ENCODE data around the gene REM2.

DNA sequence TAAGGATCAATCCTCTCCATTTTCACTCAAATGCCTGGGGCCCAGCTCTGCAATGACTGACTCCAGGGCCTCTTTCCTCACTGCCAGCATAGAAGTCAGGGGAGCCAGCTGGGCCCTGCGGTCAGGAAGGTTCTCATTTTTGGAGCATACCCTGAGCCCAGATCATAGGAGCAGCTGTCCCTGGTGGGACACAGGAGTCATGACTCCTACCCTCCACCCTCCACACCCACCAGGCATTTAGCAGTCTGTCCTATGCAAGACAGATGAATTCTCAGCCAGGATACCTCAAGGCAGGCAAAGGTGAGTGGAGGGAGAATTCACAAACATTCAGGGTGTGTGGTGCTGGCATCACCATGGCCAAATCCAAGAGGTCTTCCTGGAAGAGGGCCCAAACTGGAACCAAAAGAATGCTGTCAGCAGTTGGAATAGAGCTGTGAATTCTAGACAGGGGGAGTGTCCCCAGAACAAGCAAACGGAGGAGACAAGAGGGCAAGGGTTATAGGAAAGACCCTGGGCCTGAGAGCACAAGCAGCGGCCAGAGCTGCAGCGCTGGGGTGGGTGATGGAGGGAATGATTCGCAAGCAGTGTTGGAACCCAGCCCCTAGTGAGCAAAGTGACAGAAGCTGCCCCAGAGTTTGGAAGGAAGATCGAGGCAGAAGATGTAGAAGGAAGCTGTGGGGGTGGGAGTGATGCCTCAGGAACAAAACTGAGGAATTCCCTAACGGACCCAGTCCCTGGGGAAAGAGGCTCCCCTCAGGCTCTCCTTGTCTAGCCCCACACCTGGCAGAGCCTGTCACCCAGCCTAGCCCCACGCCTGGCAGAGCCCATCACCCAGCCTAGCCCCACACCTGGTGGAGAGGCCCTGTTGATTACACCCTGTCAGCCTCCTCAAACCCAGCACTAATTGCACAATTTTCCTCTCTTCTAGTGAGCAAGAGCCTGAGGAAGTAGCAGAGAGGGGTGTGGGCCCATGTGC is 4.5 kb upstream of the REM2 start:
- TF ChIP-seq, protein P1, sequence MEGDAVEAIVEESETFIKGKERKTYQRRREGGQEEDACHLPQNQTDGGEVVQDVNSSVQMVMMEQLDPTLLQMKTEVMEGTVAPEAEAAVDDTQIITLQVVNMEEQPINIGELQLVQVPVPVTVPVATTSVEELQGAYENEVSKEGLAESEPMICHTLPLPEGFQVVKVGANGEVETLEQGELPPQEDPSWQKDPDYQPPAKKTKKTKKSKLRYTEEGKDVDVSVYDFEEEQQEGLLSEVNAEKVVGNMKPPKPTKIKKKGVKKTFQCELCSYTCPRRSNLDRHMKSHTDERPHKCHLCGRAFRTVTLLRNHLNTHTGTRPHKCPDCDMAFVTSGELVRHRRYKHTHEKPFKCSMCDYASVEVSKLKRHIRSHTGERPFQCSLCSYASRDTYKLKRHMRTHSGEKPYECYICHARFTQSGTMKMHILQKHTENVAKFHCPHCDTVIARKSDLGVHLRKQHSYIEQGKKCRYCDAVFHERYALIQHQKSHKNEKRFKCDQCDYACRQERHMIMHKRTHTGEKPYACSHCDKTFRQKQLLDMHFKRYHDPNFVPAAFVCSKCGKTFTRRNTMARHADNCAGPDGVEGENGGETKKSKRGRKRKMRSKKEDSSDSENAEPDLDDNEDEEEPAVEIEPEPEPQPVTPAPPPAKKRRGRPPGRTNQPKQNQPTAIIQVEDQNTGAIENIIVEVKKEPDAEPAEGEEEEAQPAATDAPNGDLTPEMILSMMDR (conservative IDR thresholded peaks at IDR 0.05; ENCODE audit: low read length), result no peak
- no peak for TF ChIP-seq EZH2phosphoT487 (IDR thresholded peaks at IDR 0.05; ENCODE audit: borderline replicate concordance)

Measured in Loucy (cell line).